Parathyroid adenoma (tissue), 2 donors: ENCODE results near the gene ACKR3.

Experiments used
- H2AFZ ChIP-seq: fragments of 300-600 bp; sonication (generic); one replicate; pipeline ENCODE4 v1.7.0; 2017; ENCODE audit warnings: antibody characterized with exemption, mild to moderate bottlenecking
- H3K27ac ChIP-seq: fragments of 300-600 bp; sonication (generic); one replicate; pipeline ENCODE4 v1.7.0; 2017
- H3K27me3 ChIP-seq: fragments of 300-600 bp; sonication (generic); one replicate; pipeline ENCODE4 v1.7.0; 2017; ENCODE audit warnings: low read length; ENCODE audit not compliant: control insufficient read depth, insufficient read depth
- H3K36me3 ChIP-seq: fragments of 300-600 bp; sonication (generic); one replicate; pipeline ENCODE4 v1.7.0; 2017; ENCODE audit warnings: low read length; ENCODE audit not compliant: control insufficient read depth, insufficient read depth
- H3K4me1 ChIP-seq: fragments of 300-600 bp; sonication (generic); one replicate; pipeline ENCODE4 v1.7.0; 2017; ENCODE audit warnings: control low read depth
- H3K4me2 ChIP-seq: fragments of 300-600 bp; sonication (generic); one replicate; pipeline ENCODE4 v1.7.0; 2017; ENCODE audit warnings: low read length
- H3K4me3 ChIP-seq: fragments of 300-600 bp; sonication (generic); one replicate; pipeline ENCODE4 v1.7.0; 2017; ENCODE audit warnings: low read depth, low read length
- H3K79me2 ChIP-seq: fragments of 300-600 bp; sonication (generic); one replicate; pipeline ENCODE4 v1.7.0; 2017; ENCODE audit warnings: control low read depth
- H3K9ac ChIP-seq: fragments of 300-600 bp; sonication (generic); one replicate; pipeline ENCODE4 v1.7.0; 2017; ENCODE audit warnings: mild to moderate bottlenecking
- H3K9me3 ChIP-seq: fragments of 300-600 bp; sonication (generic); one replicate; pipeline ENCODE4 v1.7.0; 2017; ENCODE audit warnings: low read length; ENCODE audit not compliant: control insufficient read depth
- CTCF ChIP-seq: fragments of 300-600 bp; sonication (generic); IDR thresholded peaks from one replicate; pipeline ENCODE4 v1.7.0; 2017; ENCODE audit warnings: antibody characterized with exemption, mild to moderate bottlenecking
- donor health status: primary hyperparathyroidism.

Gene ACKR3

GRCh38 chr2:236526455-236527158, 43.0 kb upstream of the ACKR3 start:
- Histone ChIP-seq H3K79me2 (no peaks in the 10 kb centered on the region), H3K4me1 (no peaks in the 10 kb centered on the region), H3K9me3 (no peaks in the 10 kb centered on the region), H2AFZ (no peak overlapping the region), H3K27ac (no peak overlapping the region), H3K36me3 (no peaks in the 10 kb centered on the region), H3K4me2 (no peak overlapping the region), H3K4me3 (no peak overlapping the region), H3K9ac (no peak overlapping the region), H3K27me3 (no peaks in the 10 kb centered on the region)
- no peak for TF ChIP-seq CTCF

DNA sequence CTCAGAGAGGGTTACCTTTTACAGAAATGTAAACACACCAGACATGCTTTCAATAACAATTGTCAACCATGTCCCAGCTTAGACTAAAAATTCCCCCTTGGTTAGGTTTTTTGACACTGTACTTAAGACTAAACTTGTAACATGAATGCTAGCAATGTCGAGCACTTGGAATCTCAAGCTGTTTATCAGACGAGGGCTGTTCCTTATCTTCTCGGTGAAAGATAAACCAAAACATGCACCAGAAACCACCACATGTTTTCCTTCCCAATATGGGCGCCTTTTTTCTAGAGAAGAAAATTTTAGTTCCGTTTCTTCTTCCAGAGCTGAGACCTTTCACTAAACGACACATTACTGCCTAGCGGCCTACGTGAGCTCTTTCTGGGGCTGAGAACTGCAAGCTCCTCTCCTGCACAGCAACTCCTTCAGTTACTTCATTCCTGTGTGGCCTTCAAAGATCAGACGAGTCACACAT, 42.4 kb upstream of the ACKR3 start:
- Histone ChIP-seq H3K4me1 (no peaks in the 10 kb centered on the region), H3K79me2 (no peaks in the 10 kb centered on the region), H3K27ac (no peak overlapping the region), H2AFZ (no peak overlapping the region), H3K27me3 (no peaks in the 10 kb centered on the region), H3K36me3 (no peaks in the 10 kb centered on the region), H3K4me2 (no peak overlapping the region), H3K9me3 (no peaks in the 10 kb centered on the region), H3K9ac (no peak overlapping the region), H3K4me3 (no peak overlapping the region)
- TF ChIP-seq CTCF = no peak

DNA sequence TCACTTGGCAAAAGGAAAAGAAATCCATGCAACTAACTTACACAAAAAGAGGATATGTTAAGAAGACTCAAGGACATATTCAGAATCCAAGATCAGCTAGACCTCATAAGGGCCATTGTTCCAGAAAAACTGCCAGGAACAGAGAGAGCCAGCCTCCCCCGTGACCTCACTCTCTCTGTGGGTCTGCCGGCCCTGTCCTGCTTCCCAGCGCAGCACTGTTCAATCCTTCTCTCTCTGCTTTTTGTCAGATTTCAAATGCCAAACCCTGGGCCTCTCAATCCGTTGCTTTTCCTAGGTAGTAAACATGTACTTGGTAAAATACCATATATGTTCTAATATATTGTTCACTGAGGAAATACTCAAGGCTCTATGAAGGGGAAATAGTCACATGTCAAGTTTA, 40.0 kb upstream of the ACKR3 start:
- Histone ChIP-seq H3K4me1 (no peaks in the 10 kb centered on the region), H2AFZ (no peak overlapping the region)
- no peak for TF ChIP-seq CTCF

GRCh38 chr2:236530512-236530911, 39.1 kb upstream of the ACKR3 start:
- H3K4me1 ChIP-seq = no peaks in the 10 kb centered on the region
- no peak overlapping the region for H3K27ac ChIP-seq

More for the DNA sequence above, 40.0 kb upstream of the ACKR3 start:
- Histone ChIP-seq H3K79me2 (no peaks in the 10 kb centered on the region), H3K27me3 (no peaks in the 10 kb centered on the region), H3K4me3 (no peak overlapping the region), H3K4me2 (no peak overlapping the region), H3K9me3 (no peaks in the 10 kb centered on the region), H3K27ac (no peak overlapping the region), H3K9ac (no peak overlapping the region), H3K36me3 (no peaks in the 10 kb centered on the region)

More at GRCh38 chr2:236530512-236530911, 39.1 kb upstream of the ACKR3 start:
- no peak overlapping the region for H2AFZ ChIP-seq
- H3K9ac ChIP-seq = no peak overlapping the region
- no peak overlapping the region for H3K4me2 ChIP-seq
- H3K9me3 ChIP-seq = no peaks in the 10 kb centered on the region
- H3K4me3 ChIP-seq = no peak overlapping the region
- TF ChIP-seq CTCF = no peak
- no peaks in the 10 kb centered on the region for H3K36me3 ChIP-seq
- no peaks in the 10 kb centered on the region for H3K27me3 ChIP-seq
- no peaks in the 10 kb centered on the region for H3K79me2 ChIP-seq
